ENCODE measurements around the gene NDUFS6.

The NDUFS6 gene

GRCh38 chr5:1765880-1766235 lies 35.3 kb upstream of the NDUFS6 start:
- DNase-seq (ENCODE audit: low spot score) = no peak

- no peak for DNase-seq (ENCODE audit: low spot score)
Observed at GRCh38 chr5:1767524-1768282, 33.5 kb upstream of the NDUFS6 start.

DNA sequence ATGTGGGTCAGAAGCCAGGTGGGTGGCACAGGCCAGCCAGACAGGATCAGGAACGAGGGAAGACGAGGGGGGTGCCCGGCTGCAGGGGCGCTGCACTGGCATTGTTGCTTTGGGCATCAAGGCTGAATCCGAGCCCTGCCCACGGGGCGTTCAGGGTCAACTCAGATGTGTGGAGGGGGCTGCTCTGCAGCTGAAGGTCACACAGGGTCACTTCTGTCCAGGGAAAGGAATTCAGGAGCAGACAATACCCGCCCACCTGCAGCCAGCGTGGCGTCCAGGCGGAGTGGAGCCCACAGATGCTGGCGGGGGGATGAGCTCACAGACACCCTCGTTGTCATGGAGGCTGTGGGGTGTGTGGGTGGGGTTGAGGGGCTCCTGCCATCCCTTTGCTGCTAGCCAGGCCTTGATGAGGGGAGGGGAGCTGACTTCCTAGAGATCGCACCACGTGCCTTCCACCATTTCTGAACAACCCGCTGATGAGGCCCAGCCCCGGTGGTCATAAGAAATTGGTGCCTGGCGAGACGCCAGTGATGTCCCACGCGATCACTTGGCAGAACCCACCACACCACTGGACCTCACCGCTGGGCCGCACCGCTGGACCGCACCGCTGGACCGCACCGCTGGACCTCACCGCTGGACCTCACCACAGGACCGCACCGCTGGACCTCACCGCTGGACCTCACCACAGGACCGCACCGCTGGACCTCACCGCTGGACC lies 32.8 kb upstream of the NDUFS6 start:
- DNase-seq (ENCODE audit: low spot score) = no peak

DNA sequence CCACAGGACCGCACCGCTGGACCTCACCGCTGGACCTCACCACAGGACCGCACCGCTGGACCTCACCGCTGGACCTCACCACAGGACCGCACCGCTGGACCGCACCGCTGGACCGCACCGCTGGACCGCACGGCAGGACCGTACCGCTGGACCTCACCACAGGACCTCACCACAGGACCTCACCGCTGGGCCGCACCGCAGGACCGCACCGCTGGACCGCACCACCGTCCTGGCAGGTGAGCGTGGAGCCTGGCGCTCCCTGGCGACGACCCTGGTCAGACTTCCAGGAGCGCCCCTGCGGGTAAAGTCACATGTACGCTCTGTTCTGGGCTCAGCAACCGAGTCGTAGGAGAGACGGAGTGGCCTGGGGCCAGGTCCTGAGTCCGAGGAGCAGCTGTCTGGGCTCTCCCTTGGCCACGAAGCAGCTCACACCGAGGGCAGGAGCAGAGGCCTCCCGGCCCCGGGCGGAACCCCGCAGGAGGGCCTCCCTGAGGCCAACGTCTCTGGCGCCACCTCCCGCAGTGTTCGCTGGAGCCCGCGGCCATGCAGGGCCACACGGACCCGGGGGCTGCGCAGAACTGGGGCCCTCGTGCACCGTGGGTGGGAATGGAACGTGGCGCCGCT lies 32.1 kb upstream of the NDUFS6 start:
- DNase-seq (ENCODE audit: low spot score) = no peak

GRCh38 chr5:1769752-1770442 lies 31.3 kb upstream of the NDUFS6 start:
- no peak for DNase-seq (ENCODE audit: low spot score)

- DNase-seq (ENCODE audit: low spot score) = no peak
Observed at GRCh38 chr5:1770443-1770802, 30.8 kb upstream of the NDUFS6 start.

DNA sequence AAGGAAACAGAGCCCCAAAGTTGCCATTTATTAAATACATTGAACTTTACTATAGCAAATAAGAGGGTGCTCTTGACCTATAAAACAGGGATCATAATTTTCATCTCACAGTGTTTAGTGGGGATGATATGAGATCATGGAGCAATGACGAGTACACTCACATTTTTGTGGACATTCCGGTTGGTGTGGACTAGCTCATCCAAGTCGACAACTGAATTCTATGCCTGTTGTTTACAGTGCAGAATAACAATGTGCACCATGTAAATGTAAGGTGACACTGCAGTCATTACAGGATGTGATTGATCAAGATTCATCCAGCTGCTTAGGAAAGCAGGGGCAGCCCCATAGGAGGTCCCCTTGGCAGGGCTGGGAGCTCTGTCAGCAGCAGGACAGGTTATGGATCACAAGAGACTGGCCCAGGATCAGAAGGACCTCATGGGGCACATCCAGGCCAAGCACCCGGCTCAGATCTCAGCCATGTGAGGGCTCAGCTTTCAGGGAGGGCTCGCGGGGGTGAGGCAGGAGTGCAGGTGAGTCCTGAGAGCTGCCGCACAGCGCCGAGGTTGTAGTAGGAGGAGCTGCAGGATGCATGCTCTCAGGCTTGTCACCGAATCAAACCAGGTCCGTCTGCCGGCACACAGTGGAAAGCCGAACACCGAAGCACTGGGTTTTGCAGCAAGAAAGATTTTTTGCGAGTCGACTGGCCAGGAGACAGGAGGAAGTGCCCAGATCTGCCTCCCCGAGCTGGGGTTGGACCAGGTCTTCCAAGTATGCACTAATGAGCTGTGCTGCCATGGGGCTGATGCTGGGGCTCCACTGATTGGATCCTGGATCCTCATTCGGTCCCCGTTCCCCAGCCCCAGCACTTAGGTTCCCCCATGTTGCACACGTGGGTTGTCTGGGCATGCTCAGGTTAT lies 29.8 kb upstream of the NDUFS6 start:
- no peak for DNase-seq (ENCODE audit: low spot score)

- DNase-seq (ENCODE audit: low spot score) = no peak
Observed at GRCh38 chr5:1772634-1773033, 28.6 kb upstream of the NDUFS6 start.

GRCh38 chr5:1776831-1777230 lies 24.4 kb upstream of the NDUFS6 start:
- DNase-seq (ENCODE audit: low spot score) = no peak

DNA sequence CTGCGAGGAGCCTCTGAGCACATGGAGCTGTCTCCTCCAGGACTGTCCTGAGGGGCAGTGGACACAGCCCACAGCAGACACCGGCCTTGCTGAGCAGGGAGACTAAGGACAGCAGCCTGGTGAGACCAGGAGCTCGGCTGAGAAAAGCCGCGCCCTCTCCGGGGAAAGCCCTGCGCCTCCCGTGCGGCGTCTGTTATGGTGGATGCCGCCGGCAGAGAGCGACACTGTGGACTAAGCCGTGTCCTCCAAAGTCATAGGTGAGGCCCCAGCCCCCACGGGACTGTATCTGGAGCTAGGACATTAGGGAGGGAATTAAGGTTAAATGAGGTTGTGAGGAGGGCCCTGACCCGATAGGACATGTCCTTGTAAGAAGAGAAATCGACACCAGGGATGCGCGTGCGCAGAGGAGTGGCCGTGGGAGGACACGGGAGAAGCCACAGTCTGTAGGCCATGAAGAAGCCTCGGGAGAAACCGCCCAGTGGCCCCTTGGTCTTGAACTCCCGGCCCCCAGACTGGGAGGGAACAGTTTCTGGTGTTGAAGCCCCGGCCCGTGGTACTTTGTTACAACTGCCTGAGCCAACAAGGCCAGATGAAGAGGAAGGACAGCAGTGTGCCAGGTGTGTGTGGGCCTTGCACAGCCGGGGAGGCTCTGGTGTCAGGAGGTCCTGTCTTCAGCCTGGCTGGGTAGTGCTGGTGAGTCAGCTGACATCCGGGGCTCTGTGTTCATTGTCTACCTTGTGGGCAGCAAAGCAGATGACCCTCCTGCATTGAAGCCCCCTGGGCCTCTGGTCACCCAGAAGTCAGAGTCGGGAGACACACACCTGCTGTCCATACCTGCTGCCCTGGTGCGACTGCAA lies 23.7 kb upstream of the NDUFS6 start:
- DNase-seq (ENCODE audit: low spot score) = no peak

GRCh38 chr5:1778138-1779020 lies 22.8 kb upstream of the NDUFS6 start:
- no peak for DNase-seq (ENCODE audit: low spot score)

GRCh38 chr5:1779021-1779680 lies 22.1 kb upstream of the NDUFS6 start:
- no peak for DNase-seq (ENCODE audit: low spot score)

DNA sequence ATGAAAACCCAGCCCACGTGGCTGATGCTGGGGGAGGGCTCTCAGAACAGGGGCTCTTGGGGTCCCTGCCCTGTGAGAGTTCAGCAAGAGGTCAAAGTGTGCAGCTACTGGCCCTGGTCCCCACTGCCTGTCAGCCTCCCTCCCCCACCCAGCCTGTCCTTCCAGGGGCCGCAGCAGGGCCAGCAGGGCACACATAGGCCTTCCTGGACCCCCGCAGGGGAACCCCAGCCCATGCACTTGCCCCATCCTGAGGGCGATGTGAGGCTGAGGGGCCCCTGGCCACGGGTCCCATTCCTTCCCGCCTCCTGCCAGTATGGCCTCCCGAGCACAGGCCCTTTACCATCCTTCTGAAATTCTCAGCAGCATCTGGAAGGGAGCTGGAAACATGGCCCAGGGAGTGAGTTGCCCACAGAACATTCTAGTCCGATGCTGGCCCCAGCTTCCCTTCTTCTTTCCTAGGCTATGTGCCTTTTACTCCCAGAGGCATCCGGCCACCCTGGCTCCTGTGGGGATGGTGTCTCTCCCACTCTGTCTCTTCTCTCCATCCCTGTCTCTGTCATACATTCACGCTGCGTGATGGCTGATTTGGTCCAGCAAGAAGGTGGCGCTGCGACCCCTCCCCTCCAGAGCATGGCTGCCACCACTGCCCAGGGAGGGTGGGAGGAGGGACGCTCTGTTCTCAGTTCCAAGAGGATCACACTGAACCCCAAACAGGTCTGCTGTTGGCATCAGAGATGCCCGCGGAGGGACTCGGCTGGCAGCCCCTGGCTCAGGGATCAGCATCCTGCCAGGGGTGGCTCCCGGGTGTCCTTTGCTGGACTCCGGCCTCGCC lies 21.2 kb upstream of the NDUFS6 start:
- no peak for DNase-seq (ENCODE audit: low spot score)

- no peak for DNase-seq (ENCODE audit: low spot score)
Observed at GRCh38 chr5:1780614-1780930, 20.6 kb upstream of the NDUFS6 start.

- no peak for DNase-seq (ENCODE audit: low spot score)
Observed at GRCh38 chr5:1781107-1781506, 20.1 kb upstream of the NDUFS6 start.

GRCh38 chr5:1781726-1782384 lies 19.4 kb upstream of the NDUFS6 start:
- DNase-seq (ENCODE audit: low spot score) = no peak

DNA sequence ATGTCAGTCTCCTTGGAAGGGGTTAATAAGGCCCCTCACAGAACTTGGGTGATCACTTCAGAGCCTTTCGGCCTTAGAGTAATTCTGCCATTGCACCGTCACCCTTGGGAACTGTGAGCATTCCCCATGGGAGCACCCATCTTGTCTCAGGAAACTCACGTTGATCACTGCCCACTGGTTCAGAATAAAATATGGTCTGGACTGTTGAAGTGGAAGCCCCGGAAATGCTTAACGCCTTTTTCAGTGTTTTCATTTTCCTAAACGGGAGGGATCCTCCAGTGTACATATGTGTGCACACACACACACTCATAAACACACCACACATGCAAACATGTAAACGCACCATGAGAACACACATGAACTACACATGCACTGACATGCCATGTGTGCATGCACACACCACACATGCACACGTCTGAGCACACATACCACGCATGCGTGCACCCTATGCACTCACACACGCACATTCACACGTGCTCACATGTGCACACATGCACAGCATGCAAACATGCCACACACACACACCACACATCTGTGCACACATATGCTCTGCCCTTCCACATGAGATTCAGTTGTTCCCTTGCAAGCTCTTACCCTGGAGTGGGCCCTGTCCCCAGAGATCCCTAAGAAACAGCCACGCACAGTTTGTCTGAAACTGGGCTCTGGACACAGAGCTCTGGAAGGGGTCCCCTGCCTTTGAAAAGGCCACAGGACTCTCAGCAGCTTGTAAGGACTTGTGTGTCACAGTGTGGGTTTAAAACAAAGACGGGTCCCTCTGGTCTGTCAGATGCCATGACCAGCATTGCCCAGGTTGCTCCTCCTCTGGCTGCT lies 18.6 kb upstream of the NDUFS6 start:
- DNase-seq (ENCODE audit: low spot score) = no peak

Data from CD4-positive, alpha-beta T cell treated with Interleukin-2 at 100 ng/mL for 4 hours (primary cell).